ENCODE measurements around the gene EPHB1. TPM values are rescaled to one million over a fixed set of nuclear protein-coding genes. Genes with fewer than 3 reads are reported as not detected.

EPHB1 gene
- polyA plus RNA-seq, 1 experiment: 0.50 TPM

GRCh38 chr3:134978658-134979057 lies 183.6 kb downstream of the EPHB1 start:
- ChIA-PET POLR2A (no interaction called here), CTCF (no interaction called here)
- TF ChIP-seq CTCF (IDR thresholded peaks at IDR 0.05; ENCODE audit: insufficient read depth, low read depth, low read length): no peak
- DNase-seq (ENCODE audit: low read depth): no peak
- H3K36me3 ChIP-seq (ENCODE audit: control insufficient read depth, insufficient read depth, low read length): no peaks in the 10 kb centered on the region
- H3K27me3 ChIP-seq (ENCODE audit: control insufficient read depth, insufficient read depth, low read length): no peaks in the 10 kb centered on the region
- H3K4me3 ChIP-seq (ENCODE audit: low read depth, low read length): no peak overlapping the region

DNA sequence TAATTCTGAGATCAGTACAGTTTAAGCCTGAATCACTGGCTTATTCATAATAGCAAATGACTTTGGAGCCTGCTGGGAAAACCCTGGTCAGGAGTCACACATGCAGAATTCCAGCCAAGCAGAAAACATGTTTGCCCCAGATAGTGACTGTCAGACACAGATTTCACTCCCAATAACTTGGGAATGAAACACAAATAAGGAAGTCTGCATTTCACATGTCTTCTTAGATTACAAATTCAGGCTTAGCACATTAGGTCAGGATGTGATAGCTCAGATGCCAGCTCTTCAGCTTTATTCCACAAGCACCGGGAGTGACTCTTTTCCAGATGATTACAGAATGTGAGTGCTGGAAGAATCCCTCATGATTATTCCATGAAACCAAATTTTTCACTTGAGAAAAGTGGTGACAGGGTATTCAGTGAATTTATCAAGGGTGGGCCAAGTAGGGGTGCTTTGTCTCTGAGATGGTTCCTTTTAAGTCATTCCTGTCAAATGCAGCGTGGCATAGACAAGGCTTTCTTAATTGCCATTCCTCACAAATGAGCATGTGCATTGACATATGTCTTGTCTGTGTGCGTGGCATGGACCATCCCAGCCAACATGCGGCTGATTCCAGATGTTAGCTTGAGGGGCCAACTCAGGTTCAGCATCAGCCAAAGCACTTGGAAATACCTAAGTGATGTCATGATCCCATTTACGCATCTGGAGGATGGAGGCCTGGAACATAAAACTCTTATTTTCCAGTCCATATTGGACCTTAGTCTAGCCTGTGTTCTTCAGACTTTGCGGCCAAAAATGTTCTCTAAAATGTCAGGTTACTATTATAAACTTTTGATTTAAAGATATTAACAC lies 191.0 kb downstream of the EPHB1 start:
- Histone ChIP-seq H3K36me3 (ENCODE audit: control insufficient read depth, insufficient read depth, low read length) (no peaks in the 10 kb centered on the region), H3K4me3 (ENCODE audit: low read depth, low read length) (no peak overlapping the region), H3K27me3 (ENCODE audit: control insufficient read depth, insufficient read depth, low read length) (no peaks in the 10 kb centered on the region)
- ChIA-PET POLR2A (no interaction called here), CTCF (no interaction called here)
- no peak for TF ChIP-seq CTCF (IDR thresholded peaks at IDR 0.05; ENCODE audit: insufficient read depth, low read depth, low read length)
- DNase-seq (ENCODE audit: low read depth): no peak

DNA sequence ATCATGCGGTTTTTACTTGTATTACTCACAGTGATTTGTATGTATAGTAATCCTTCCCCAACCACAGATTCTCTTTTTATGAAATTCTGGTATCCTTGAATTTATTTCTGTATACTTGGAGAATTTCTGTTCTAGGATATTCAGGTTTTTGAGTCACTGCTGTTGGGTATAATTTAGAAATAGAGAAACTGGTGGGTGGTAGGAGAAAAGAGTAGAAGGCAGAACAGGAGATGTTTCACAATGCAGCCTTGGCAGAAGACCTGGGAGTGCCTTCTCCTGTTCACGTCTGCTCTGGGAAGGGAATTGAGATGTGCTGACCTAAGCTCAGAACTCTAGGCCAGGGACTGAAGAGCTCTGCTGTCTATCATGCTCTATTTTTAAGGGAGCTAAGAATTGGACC lies 193.6 kb downstream of the EPHB1 start:
- Histone ChIP-seq H3K36me3 (ENCODE audit: control insufficient read depth, insufficient read depth, low read length) (no peaks in the 10 kb centered on the region), H3K4me3 (ENCODE audit: low read depth, low read length) (no peak overlapping the region), H3K27me3 (ENCODE audit: control insufficient read depth, insufficient read depth, low read length) (no peaks in the 10 kb centered on the region)
- POLR2A ChIA-PET: no interaction called here
- CTCF ChIA-PET: no interaction called here
- no peak for TF ChIP-seq CTCF (IDR thresholded peaks at IDR 0.05; ENCODE audit: insufficient read depth, low read depth, low read length)
- no peak for DNase-seq (ENCODE audit: low read depth)

DNA sequence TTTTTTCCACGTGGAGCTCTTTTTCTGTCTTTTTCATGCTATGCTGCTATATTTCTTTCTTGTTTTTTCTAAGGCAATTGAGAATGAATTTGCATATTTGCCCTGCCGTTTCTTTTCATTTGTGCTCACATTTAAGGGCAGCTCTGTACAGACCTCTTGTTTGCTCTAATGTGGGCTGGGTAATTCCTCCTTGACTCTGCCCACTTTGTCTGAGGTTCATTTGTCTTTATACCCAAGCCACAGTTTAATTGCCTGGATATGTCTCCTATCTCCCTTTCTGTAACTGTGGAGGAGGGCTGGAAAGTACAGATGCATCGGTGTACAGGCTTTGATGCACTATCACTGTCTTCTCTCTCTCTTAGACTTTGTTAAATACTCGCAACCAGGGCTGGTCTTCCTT lies 195.9 kb downstream of the EPHB1 start:
- ChIA-PET CTCF (interaction anchor here (1.1 kb wide), 1 partner anchor 191 kb away, joined by 3 read pairs; no protein-coding TSS in a partner anchor), POLR2A (no interaction called here)
- no peak for DNase-seq (ENCODE audit: low read depth)
- no peaks in the 10 kb centered on the region for H3K27me3 ChIP-seq (ENCODE audit: control insufficient read depth, insufficient read depth, low read length)
- no peak overlapping the region for H3K4me3 ChIP-seq (ENCODE audit: low read depth, low read length)
- TF ChIP-seq CTCF (IDR thresholded peaks at IDR 0.05; ENCODE audit: insufficient read depth, low read depth, low read length): no peak
- no peaks in the 10 kb centered on the region for H3K36me3 ChIP-seq (ENCODE audit: control insufficient read depth, insufficient read depth, low read length)

DNA sequence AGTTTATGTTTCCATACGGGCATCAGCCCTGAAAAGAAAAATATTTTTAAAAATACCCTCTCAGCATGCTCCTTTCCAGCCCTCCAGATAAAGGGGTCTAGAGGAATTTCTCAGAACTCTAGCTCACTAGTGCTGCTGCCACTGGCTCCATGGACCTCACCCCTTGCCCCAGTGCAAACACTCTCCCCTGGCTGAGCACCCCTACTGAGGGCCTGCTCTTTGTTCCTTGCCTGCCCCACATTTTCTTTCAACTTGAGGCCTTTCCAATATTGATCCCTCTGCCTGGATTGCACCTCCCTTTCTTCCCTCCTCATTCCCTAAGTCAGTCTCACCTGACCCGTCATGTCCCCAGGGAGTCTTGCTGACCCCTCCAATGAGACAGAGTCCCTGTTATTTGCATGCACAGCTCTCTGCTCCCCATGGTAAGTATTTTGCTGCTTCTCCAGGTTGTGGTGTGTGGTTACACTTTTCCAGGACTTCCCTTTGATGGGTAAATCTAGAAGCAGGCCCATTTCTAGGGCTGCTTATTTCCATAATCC lies 196.5 kb downstream of the EPHB1 start:
- ChIA-PET CTCF (interaction anchor here (1.1 kb wide), 1 partner anchor 192 kb away, joined by 3 read pairs; no protein-coding TSS in a partner anchor), POLR2A (no interaction called here)
- Histone ChIP-seq H3K4me3 (ENCODE audit: low read depth, low read length) (no peak overlapping the region), H3K36me3 (ENCODE audit: control insufficient read depth, insufficient read depth, low read length) (no peaks in the 10 kb centered on the region), H3K27me3 (ENCODE audit: control insufficient read depth, insufficient read depth, low read length) (no peaks in the 10 kb centered on the region)
- TF ChIP-seq CTCF (IDR thresholded peaks at IDR 0.05; ENCODE audit: insufficient read depth, low read depth, low read length): no peak
- no peak for DNase-seq (ENCODE audit: low read depth)

Data from BJ (cell line).